Hepatocyte (in vitro differentiated cells): ENCODE measurements around the gene ACOT8.

ENCODE experiments used
- CTCF ChIP-seq: fragments of 200-600 bp; sonication (generic); IDR thresholded peaks from 2 replicates; pipeline ENCODE4 v1.5.1; 2016; ENCODE audit warnings: antibody characterized with exemption, mild to moderate bottlenecking; ENCODE audit not compliant: poor library complexity
- EZH2 ChIP-seq: fragments of 200-600 bp; sonication (generic); IDR thresholded peaks from 2 replicates; pipeline ENCODE4 v1.6.1; 2016; ENCODE audit warnings: antibody characterized with exemption, mild to moderate bottlenecking, borderline replicate concordance
- EZH2phosphoT487 ChIP-seq: fragments of 200-600 bp; sonication (generic); IDR thresholded peaks from one replicate; pipeline ENCODE4 v1.6.1; 2018; ENCODE audit warnings: antibody characterized with exemption, mild to moderate bottlenecking, low read depth, moderate library complexity; ENCODE audit not compliant: unreplicated experiment, severe bottlenecking

- TF ChIP-seq CTCF (no peak), EZH2 (no peak), EZH2phosphoT487 (no peak)
Measured at GRCh38 chr20:45892049-45892825, 35.0 kb upstream of the ACOT8 start.
